ENCODE results near the gene SERTAD3.

The SERTAD3 gene

GRCh38 chr19:40393894-40394815 lies 50.0 kb downstream of the SERTAD3 start:
- Histone ChIP-seq H3K9me3 (ENCODE audit: control insufficient read depth, low read length) (no peaks in the 10 kb centered on the region), H3K4me1 (ENCODE audit: control insufficient read depth, insufficient read depth, low read length, poor library complexity, severe bottlenecking) (no peaks in the 10 kb centered on the region), H3K4me3 (ENCODE audit: extremely low read depth, insufficient read depth, low read length, poor library complexity, severe bottlenecking) (no peak overlapping the region), H3K36me3 (ENCODE audit: control insufficient read depth, insufficient read depth, low read length) (no peaks in the 10 kb centered on the region), H3K27ac (ENCODE audit: low read depth, low read length, severe bottlenecking) (no peak overlapping the region)
- 87 to 94% methylated on average over 30 to 40 of the region's 41 CpGs for WGBS, 2 experiments (ENCODE audit: insufficient coverage in 2 of 2)

GRCh38 chr19:40392894-40393517 lies 51.1 kb downstream of the SERTAD3 start:
- Histone ChIP-seq H3K36me3 (ENCODE audit: control insufficient read depth, insufficient read depth, low read length) (no peaks in the 10 kb centered on the region), H3K4me1 (ENCODE audit: control insufficient read depth, insufficient read depth, low read length, poor library complexity, severe bottlenecking) (no peaks in the 10 kb centered on the region), H3K27ac (ENCODE audit: low read depth, low read length, severe bottlenecking) (no peak overlapping the region), H3K4me3 (ENCODE audit: extremely low read depth, insufficient read depth, low read length, poor library complexity, severe bottlenecking) (no peak overlapping the region), H3K9me3 (ENCODE audit: control insufficient read depth, low read length) (no peaks in the 10 kb centered on the region)
- 85 to 87% methylated on average over 7 to 8 of the region's 9 CpGs for WGBS, 2 experiments (ENCODE audit: insufficient coverage in 2 of 2)

GRCh38 chr19:40392123-40392522 lies 52.0 kb downstream of the SERTAD3 start:
- H3K4me1 ChIP-seq (ENCODE audit: control insufficient read depth, insufficient read depth, low read length, poor library complexity, severe bottlenecking) = no peaks in the 10 kb centered on the region
- no peak overlapping the region for H3K4me3 ChIP-seq (ENCODE audit: extremely low read depth, insufficient read depth, low read length, poor library complexity, severe bottlenecking)
- H3K9me3 ChIP-seq (ENCODE audit: control insufficient read depth, low read length) = no peaks in the 10 kb centered on the region
- 82 to 90% methylated on average over 7 of the region's 8 CpGs for WGBS, 2 experiments (ENCODE audit: insufficient coverage in 2 of 2)
- no peaks in the 10 kb centered on the region for H3K36me3 ChIP-seq (ENCODE audit: control insufficient read depth, insufficient read depth, low read length)
- no peak overlapping the region for H3K27ac ChIP-seq (ENCODE audit: low read depth, low read length, severe bottlenecking)
